GM13976 (cell line): ENCODE data around the gene PATL1.
"Not testable (repeated sequence)": the region's sequence is repeated elsewhere in the genome, so short reads cannot be mapped to it uniquely, and the experiment has no call there.

ENCODE experiments used
- DNase-seq: peaks from one replicate; pipeline ENCODE4 v3.0.0; 2012; ENCODE audit warnings: low spot score
- CTCF ChIP-seq: IDR thresholded peaks from 2 replicates; pipeline ENCODE4 v1.5.1; 2012; ENCODE audit warnings: borderline replicate concordance, mild to moderate bottlenecking; ENCODE audit not compliant: insufficient read depth; ENCODE audit errors: extremely low read depth, missing control alignments, control extremely low read depth
- in situ Hi-C: fragments of 300-500 bp; cut with MboI; formaldehyde crosslinking; loops from one replicate; pipeline ENCODE4 v1.12.0; 2022; ENCODE audit warnings: low sequenced_read_pairs, mixed read lengths, inconsistent platforms; ENCODE audit not compliant: unreplicated experiment

Gene PATL1

GRCh38 chr11:59706518-59707285 lies 37.9 kb upstream of the PATL1 start:
- in situ Hi-C loops: no loop called here
- no peak for TF ChIP-seq CTCF
- no peak for DNase-seq

- in situ Hi-C loops: no loop called here
Measured at GRCh38 chr11:59705294-59705693, 36.5 kb upstream of the PATL1 start.

GRCh38 chr11:59703515-59703914 lies 34.7 kb upstream of the PATL1 start:
- DNase-seq, in situ Hi-C loops: not testable (repeated sequence)

More at GRCh38 chr11:59705294-59705693, 36.5 kb upstream of the PATL1 start:
- no peak for TF ChIP-seq CTCF
- no peak for DNase-seq

- DNase-seq, in situ Hi-C loops: not testable (repeated sequence)
Measured at GRCh38 chr11:59700157-59700556, 31.3 kb upstream of the PATL1 start.

- DNase-seq: no peak
- in situ Hi-C loops: no loop called here
- TF ChIP-seq CTCF: no peak
Measured at GRCh38 chr11:59698506-59698905, 29.7 kb upstream of the PATL1 start.

GRCh38 chr11:59692915-59693314 lies 24.1 kb upstream of the PATL1 start:
- in situ Hi-C loops: no loop called here
- TF ChIP-seq CTCF: no peak
- DNase-seq: no peak

GRCh38 chr11:59691156-59691555 lies 22.3 kb upstream of the PATL1 start:
- in situ Hi-C loops: no loop called here
- TF ChIP-seq CTCF: no peak
- no peak for DNase-seq

GRCh38 chr11:59689015-59689414 lies 20.2 kb upstream of the PATL1 start:
- TF ChIP-seq CTCF: no peak
- no peak for DNase-seq
- in situ Hi-C loops: no loop called here

GRCh38 chr11:59681260-59681725 lies 12.5 kb upstream of the PATL1 start:
- in situ Hi-C loops, DNase-seq: not testable (repeated sequence)
